ENCODE results near the gene CPXM1.

Gene CPXM1

GRCh38 chr20:2747676-2748235, 52.7 kb downstream of the CPXM1 start:
- DNase-seq: no peak

GRCh38 chr20:2746636-2747265, 53.7 kb downstream of the CPXM1 start:
- no peak for DNase-seq

GRCh38 chr20:2745936-2746635, 54.3 kb downstream of the CPXM1 start:
- DNase-seq: no peak

GRCh38 chr20:2745060-2745910, 55.1 kb downstream of the CPXM1 start:
- DNase-seq: no peak
